ENCODE data around the gene STN1.

GRCh38 chr10:103858360-103858759 is 59.6 kb downstream of the STN1 start:
- TF ChIP-seq CTCF (conservative IDR thresholded peaks at IDR 0.05 in 1 of 2, IDR thresholded peaks at IDR 0.05 in 1 of 2; ENCODE audit: extremely low read depth in 1 of 2, insufficient read depth in 1 of 2, low read depth in 1 of 2, low read length in 2 of 2) = no peak
- TF ChIP-seq EZH2 (IDR thresholded peaks at IDR 0.05; ENCODE audit: borderline replicate concordance, low read length) = no peak
